Activated CD8-positive, alpha-beta memory T cell treated with anti-CD3 and anti-CD28 coated beads, Interleukin-2, amount 50 U/mL, for 24 hours (primary cell): ENCODE results near the gene GRK3.

ENCODE experiments used
- DNase-seq: peaks from one replicate; pipeline ENCODE4 v3.0.0-alpha.2; 2020; ENCODE audit errors: extremely low read depth

Gene GRK3

DNA sequence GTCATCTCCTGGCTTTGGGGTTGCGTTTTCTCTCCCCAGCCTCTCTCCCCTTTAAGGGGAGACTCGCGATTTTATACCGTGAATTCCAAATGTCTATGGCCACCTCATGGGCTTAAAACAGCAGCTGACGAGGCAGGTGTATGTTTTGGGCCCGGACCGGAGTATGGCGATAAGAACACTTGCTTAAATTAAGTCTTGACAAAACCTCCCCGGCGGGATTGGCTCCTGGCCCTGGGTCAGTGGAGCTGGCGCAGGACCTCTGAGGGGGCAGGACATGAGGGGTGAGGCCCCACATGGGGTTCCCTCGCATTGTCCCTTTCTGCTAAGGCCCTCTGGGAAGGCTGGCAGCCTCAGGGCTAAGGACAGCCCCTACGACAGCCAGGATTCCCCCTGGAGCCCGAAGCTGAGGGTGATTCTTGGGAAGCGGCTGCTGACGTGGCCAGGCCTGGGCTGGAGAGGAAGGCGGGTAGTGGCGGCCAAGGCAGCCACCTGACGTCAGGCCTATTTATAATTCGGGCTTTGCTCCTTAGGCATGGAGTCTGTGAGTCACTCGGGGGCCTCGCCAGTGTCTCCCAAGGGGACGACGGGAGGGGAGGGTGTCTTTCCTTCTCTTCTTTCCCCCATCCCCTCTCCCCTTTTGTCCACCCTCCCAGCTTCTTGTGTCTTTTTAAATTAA, 190.2 kb downstream of the GRK3 start:
- no peak for DNase-seq

DNA sequence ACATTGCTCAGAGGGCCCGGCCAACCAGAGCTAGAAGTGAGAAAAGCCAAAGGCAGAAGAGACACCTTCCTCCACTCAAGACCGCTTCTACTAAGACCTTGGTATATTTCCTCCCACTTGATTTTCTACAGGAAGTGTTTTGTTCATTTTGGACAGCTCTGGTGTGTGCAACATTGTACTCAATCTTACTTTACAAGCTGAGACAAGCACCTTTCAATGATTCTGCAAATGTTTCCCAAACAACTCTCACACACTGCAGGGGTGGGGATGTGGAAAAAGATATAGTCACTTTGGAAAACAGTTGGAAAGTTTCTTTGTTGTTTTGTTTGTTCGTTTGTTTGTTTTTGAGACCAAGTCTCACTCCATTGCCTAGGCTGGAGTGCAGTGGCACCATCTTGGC, 193.2 kb downstream of the GRK3 start:
- DNase-seq, result no peak

DNA sequence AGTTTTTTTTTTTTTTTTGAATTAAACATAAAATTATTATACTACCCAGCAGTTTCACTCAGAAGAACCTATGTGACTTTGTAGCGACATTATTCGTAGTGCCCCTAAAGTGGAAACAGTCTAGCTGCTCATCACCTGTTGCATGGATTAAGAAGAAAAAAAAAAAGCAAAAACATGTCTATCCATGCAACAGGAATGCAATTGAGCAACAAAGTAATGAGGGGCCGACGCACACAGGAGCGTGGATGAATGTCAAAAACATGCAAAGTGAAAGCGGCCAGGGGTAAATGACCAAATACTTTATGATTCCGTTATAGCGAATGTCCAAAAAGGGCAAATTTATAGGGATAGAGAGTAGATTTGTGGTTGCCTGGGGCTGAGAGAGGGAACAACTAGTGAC, 193.8 kb downstream of the GRK3 start:
- no peak for DNase-seq

DNA sequence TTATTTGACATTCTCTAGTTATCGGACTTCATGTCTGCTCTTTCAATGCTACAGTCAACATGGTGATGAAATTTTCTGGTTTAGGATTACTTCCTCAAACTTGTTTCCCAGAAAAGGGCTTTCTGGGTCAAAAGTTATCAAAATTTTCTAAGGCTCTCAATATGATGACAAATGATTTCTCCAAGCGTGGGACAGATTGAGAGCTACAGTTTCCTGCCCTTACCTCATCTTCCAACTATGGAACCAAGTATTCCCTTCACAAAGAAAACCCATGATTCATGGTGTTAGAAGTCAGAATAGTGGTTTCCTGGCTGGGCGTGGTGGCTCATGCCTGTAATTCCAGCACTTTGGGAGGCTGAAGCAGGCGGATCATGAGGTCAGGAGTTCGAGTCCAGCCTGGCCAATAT, 195.4 kb downstream of the GRK3 start:
- DNase-seq, result no peak

DNA sequence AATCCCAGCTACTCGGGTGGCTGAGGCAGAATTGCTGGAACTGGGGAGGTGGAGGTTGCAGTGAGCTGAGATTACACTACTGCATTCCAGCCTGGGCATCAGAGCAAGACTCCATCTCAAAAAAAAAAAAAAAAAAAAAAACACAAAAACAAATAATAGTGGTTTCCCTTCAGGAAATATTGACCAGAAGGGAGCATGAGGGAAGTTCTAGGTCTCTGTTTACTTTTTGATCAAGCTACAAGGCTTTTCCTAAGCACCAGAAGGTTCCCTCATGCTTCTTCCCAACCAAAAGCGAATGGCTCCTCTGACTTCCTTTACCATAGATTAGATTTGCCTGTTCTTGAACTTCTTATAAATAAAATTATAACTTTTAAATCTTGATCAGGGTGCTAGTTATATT, 195.8 kb downstream of the GRK3 start:
- no peak for DNase-seq

DNA sequence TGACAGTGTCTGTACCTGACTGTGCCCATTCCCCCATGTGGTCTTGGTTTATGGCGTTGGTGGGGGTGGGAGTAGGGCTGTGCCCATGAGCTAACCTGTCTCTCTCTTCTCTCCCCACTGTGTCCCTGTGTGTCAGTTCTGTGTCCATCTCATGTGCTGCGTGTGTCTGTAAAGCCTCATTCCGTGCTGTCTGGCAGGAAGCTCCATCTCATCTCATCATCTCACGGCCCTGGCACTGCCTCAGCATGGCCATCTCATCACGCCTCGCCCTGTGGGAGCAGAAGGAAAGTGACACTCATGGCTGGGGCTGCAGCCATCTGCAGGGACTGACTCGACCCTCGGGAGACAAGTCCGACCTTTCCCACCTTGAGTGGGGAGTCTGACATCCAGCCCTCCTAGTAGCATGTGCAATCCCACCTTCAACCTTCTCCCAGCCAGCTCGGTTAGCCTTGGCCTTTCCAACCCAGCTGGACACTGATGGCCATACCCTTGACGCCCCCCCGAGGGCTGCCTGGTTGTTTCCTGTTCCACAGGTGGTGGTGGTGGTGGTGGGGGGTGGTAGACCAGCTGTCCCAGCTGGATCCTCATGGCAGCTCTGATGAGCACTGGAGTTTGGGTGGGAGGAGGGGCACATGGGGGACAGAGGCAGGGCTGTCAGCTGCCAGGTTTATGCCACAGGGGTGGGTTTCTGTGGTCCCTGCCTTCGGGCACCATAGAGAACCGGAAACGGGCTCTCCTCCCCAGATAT, 196.5 kb downstream of the GRK3 start:
- no peak for DNase-seq

DNA sequence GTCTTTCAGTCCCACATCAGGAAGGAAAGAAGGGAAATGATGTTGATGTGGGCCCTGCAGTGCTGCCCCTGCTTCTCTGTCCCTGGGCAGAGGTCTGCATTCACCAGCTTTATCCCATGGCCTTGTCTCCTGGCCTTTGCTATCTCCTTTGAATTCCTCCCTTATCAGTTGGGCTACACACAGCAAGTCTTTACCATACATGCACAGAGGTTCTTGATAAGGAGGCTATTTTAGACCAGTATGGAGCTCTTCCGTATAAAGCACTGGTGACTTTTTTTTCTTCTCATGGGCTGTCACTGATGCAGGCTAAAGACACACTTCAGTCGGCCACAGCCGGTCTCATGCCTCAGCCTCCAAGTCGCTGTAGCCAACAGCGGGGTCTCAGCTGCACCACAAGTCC, 197.7 kb downstream of the GRK3 start:
- DNase-seq, result no peak

DNA sequence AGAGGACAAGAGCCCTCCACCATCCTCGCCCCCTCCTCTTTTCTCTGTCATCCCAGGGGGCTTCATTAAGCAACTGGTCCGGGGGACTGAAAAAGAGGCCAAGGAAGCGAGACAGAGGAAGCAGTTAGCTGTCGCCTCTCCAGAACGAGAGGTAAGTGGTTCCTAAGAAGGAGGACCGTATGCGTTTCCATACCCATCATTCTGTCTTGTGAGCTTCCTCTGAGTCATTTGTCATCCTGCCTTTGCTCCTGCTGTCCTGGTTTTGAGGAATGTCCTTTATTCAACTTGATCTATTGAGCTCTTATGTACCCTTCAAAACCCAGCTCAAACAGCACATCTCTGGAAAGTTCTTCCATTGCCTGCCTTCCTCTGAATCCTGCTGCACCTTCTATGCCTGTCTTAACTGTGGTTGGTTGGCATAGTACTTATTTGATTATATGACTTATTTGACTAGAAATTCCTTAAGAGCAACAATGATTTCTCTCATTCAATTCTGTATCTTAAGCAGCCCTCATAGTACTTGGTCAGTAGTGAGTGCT, 198.8 kb downstream of the GRK3 start:
- DNase-seq, result no peak

DNA sequence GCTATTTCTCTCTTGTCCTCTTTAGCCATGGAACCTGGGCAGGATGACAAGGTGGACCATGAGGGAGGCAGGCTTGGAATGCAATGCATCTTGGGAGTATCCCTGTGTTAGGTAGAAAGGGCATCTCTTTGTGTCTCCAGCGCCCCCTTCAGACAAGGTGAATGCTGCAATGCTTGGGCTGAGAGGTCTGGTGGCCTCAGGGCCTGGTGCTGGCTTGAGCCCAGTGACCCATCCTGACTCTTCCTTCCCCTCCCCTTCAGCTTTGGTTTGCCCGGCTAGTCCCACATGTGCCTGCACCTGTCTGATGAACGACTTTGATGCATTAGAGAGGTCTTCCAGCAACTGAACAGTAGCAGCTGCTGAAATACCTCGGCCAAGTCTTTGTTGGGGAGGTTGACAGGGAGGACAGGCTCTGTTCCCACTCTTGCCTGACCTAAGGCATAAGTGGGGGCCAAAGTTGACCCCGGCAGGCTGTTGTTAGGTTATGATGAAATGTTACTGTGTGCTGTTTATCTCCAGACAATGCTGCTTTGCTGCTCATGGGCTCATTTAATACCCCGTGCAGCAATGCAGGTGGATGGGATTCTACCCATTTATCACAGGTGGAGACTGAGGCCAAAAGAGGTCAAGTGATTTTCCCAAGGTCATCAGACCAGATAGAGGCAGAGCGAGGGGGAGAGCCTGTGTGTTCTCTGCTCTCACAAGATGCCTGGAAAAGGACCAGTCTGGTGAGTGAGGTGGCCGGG, 200.0 kb downstream of the GRK3 start:
- DNase-seq, result no peak

DNA sequence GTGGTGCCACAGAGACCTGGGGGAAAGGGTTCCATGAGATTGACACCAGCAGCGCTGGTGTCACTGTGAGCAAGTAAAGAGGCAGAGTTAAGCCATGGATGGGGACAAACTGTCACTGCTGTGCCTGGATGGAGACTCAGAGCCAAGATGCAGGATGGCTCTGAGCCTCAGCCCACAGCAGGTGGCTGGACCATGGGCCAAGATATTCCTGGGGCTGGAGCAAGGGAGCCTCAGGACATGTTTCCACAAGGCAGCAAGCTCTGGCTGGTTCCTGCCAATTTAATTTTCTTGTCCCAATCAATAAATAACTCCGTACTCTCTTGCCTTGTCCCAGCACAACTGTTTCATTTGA, 200.5 kb downstream of the GRK3 start:
- no peak for DNase-seq

DNA sequence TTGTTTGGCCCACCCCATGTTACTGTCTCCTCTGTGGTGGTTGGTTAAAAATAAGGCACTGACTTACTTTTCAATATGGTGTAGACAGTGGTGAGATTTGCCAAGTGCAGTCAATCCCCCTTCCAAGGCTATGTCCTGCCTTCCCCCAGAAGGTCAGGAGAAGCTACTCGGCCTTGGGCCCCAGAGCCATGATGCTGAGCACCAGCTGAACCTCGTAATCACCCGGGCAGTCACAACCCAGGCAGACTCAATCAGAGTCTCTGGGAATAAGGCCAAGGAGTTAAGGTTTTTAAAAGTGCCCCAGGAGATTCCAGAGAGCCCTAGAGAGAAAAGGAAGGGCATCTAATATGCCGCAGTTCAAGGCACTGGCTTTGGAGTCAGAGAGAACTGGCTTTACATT, 201.3 kb downstream of the GRK3 start:
- no peak for DNase-seq

DNA sequence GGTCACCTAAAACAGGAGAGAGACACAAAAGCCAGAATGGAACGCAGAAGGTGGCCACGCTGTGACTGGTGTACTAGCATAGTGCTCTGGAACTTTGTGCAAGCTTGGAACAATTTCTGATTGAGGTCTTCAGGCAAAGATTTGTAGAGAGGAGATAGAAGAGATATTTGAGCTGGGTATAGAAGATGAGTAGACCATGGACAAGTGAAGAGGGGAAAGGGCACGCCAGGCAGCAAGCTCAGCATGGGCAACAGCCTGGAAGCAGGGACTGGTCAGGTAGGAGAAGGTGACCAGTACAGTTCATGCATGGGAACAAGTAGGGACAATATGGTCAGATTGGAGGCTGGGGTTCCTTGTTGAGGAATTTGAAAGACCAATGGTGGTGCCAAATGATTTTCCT, 201.9 kb downstream of the GRK3 start:
- no peak for DNase-seq

DNA sequence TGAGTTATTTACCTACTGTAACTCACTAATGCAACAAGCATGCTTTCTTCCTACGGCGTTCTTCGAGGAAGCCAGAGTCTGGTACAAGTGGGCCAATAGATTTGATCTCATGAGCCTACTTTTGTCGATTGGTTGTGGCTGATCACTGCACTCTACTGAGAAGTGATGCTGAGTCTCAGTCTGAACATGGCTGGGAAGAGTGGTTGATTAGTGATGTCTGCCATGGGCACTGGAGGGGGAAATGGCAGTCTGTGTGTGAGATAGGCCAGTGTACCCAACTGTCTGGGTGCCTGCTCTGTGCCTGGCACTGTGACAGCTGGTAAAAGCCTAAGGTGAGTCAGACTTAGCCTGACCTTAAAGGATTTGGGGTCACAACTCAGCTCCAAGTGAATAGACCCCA, 205.9 kb downstream of the GRK3 start:
- no peak for DNase-seq

DNA sequence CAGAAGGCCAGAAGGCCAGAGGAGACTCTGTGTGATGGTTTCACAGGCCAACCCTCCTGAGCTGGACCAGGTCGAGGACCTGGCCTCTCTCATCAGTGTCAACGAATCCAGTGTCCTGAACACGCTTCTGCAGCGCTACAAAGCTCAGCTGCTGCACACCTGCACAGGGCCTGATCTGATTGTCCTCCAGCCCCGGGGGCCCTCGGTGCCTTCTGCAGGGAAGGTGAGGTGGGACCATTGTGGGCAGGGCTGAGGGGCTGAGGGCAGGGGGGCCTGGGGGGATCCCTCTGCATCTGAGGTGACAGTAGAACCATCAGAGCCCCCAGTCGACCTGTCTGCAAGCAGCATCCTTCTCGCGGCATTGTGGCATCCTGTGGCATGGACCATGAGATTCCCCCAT, 207.8 kb downstream of the GRK3 start:
- DNase-seq, result no peak

DNA sequence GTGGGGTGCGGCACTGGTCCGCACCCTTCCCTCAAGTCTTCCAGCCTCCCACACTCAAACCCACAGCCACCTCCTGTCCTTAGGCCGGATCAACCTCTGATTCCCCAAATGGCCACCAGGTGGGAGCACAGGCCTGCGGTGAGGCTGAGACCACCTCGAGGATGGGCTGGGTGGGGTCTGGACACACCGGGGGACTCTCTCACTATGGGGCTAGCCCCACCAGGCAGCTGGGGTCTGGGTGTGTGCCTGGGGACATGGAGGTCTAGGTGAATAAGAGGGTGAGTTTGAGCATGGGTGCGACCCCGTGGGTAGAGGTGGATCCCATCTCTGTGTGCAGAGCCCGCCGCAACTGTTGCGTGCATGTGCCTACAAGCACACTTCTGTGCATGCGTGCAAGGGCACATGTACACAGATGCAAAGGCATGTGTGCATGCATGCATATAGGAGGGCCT, 210.1 kb downstream of the GRK3 start:
- no peak for DNase-seq

DNA sequence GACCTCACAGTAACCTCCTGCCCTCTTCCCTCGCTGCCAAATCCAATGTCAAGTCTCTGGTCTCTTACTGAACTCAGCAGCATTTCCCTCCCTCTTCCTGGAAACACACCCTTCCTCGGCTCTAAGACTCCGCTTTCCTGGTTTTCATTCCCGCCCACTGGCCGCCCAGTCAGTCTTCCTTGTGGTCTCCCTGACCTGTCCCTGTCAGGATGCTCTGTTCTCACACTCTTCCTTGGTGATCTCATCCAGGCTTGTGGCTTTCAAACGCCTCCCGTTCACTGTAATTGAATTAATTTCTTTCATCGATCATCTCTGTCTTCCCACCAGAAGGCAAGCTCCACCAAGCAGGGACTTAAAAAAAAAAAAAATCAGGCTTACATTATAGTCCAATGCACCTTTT, 211.1 kb downstream of the GRK3 start:
- DNase-seq, result no peak

DNA sequence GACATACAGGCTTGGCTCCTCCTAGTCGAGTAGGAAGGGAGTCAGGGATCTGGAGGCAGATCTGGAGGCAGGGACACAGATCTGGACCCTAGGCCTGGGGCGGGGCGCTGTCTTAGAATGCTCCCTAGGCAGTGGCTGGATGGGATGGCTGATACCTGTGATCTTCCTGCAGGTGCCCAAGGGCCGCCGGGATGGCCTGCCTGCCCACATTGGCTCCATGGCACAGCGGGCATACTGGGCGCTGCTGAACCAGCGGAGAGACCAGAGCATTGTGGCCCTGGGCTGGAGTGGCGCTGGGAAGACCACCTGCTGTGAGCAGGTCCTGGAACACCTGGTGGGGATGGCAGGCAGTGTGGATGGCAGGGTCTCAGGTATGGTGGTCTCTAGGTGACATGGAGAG, 212.9 kb downstream of the GRK3 start:
- DNase-seq, result no peak

DNA sequence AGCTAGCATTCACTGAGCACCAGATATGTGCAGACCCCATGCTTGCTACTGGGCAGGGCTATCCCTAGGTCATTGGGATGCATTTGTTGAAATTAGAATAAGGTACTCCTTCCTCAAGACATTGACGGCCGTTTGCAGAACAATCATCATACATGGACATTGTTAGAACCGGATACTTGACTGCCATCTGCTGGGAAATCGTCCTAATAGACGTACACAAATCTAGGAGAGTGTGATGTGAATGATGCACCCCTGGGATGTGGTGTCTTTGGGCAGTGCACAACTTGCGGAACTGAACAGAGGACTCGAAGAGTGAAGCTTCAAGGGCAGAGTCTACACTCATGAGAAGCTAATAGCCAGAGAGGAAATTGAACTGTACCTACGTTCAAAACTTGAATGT, 213.4 kb downstream of the GRK3 start:
- DNase-seq, result no peak
